Activated T-cell treated with anti-CD3 and anti-CD28 coated beads for 1 hour (primary cell): ENCODE measurements around the gene SARDH.
A peak's percentile ranks its signal among the peaks of the same experiment; 100 is the strongest.

ENCODE experiments used
- DNase-seq: peaks from one replicate; pipeline ENCODE4 v3.0.0-alpha.2; 2020; ENCODE audit warnings: low read depth

Gene SARDH

GRCh38 chr9:133733796-133734533, 4.2 kb downstream of the SARDH start:
- DNase-seq, result no peak

- DNase-seq, result no peak
Observed at GRCh38 chr9:133733421-133733795, 4.7 kb downstream of the SARDH start.

- no peak for DNase-seq
Observed at GRCh38 chr9:133732639-133733408, 5.3 kb downstream of the SARDH start.

- no peak for DNase-seq
Observed at GRCh38 chr9:133731876-133732638, 6.1 kb downstream of the SARDH start.

- no peak for DNase-seq
Observed at GRCh38 chr9:133730994-133731715, 7.0 kb downstream of the SARDH start.

GRCh38 chr9:133729617-133730281, 8.4 kb downstream of the SARDH start:
- no peak for DNase-seq

GRCh38 chr9:133728856-133729616, 9.1 kb downstream of the SARDH start:
- DNase-seq, result no peak

- no peak for DNase-seq
Observed at GRCh38 chr9:133727876-133728441, 10.2 kb downstream of the SARDH start.

- no peak for DNase-seq
Observed at GRCh38 chr9:133727277-133727875, 10.8 kb downstream of the SARDH start.

- DNase-seq, result peak; percentile 51
Observed at GRCh38 chr9:133726401-133727276, 11.5 kb downstream of the SARDH start.

- no peak for DNase-seq
Observed at GRCh38 chr9:133725886-133726285, 12.3 kb downstream of the SARDH start.

GRCh38 chr9:133718563-133719315, 19.4 kb downstream of the SARDH start:
- no peak for DNase-seq

- no peak for DNase-seq
Observed at GRCh38 chr9:133717113-133718031, 20.8 kb downstream of the SARDH start.

GRCh38 chr9:133716564-133717112, 21.5 kb downstream of the SARDH start:
- no peak for DNase-seq

GRCh38 chr9:133715866-133716563, 22.1 kb downstream of the SARDH start:
- DNase-seq, result peak; percentile 31

GRCh38 chr9:133715295-133715865, 22.8 kb downstream of the SARDH start:
- DNase-seq, result no peak
